Renal cortex interstitium (tissue), 11 donors: ENCODE results near the gene CCL25. TPM values are rescaled to one million over a fixed set of nuclear protein-coding genes. Genes with fewer than 3 reads are reported as not detected.

ENCODE experiments used
- DNase-seq, 11 donors: peaks; one replicate each; pipeline ENCODE4 v3.0.0-alpha.2; 2013; ENCODE audit warnings: low read depth in 9 of 11, low spot score in 4 of 11; ENCODE audit errors: extremely low read depth in 1 of 11
- polyA plus RNA-seq, 3 donors: library from polyadenylated mRNA; unstranded; fragments of 120-200 nt; gene quantifications; one replicate each; pipeline ENCODE4 v1.2.1, GENCODE V29; 2013; ENCODE audit not compliant: insufficient read length in 3 of 3

CCL25 gene
- polyA plus RNA-seq, 3 donors: 0.26 to 0.64 (median 0.42) TPM

GRCh38 chr19:8105471-8105870, 52.9 kb downstream of the CCL25 start:
- no peak for DNase-seq

GRCh38 chr19:8107301-8107903, 54.8 kb downstream of the CCL25 start:
- no peak for DNase-seq

GRCh38 chr19:8108560-8109445, 56.2 kb downstream of the CCL25 start:
- DNase-seq: no peak

GRCh38 chr19:8109455-8109854, 56.9 kb downstream of the CCL25 start:
- DNase-seq: no peak

- DNase-seq: no peak
These were observed 57.5 kb downstream of the CCL25 start for GRCh38 chr19:8109890-8110662.

- DNase-seq: no peak
These were observed 58.4 kb downstream of the CCL25 start for GRCh38 chr19:8110931-8111330.

- no peak for DNase-seq
These were observed 58.8 kb downstream of the CCL25 start for GRCh38 chr19:8111376-8111775.

Other genes with a start within 250 kb of the CCL25 start
- gene EVI5L, start 222.5 kb upstream of the CCL25 start, polyA plus RNA-seq: 10 to 100 TPM; 14.2 to 18.7 (median 14.9) TPM
- 1 to 10 TPM; 5.6 to 9.4 (median 8.1) TPM for gene PRR36, start 178.4 kb upstream of the CCL25 start, polyA plus RNA-seq
- gene LRRC8E, start 164.2 kb upstream of the CCL25 start, polyA plus RNA-seq: 1 to 10 TPM; 1.4 to 3.0 (median 2.6) TPM
- 10 to 100 TPM; 23.7 to 41.9 (median 33.7) TPM for gene MAP2K7, start 148.9 kb upstream of the CCL25 start, polyA plus RNA-seq
- 1 to 10 TPM in 2 of 3 donors, under 1 TPM in 1; 0.33 to 1.1 (median 1.0) TPM for gene TGFBR3L, start 137.9 kb upstream of the CCL25 start, polyA plus RNA-seq
- gene SNAPC2, start 132.4 kb upstream of the CCL25 start, polyA plus RNA-seq: 10 to 100 TPM; 12.9 to 19.0 (median 18.8) TPM
- gene CTXN1, start 126.6 kb upstream of the CCL25 start, polyA plus RNA-seq: 10 to 100 TPM; 12.7 to 33.9 (median 32.3) TPM
- gene TIMM44, start 109.1 kb upstream of the CCL25 start, polyA plus RNA-seq: 10 to 100 TPM; 39.4 to 59.3 (median 59.1) TPM
- gene ELAVL1, start 47.1 kb upstream of the CCL25 start, polyA plus RNA-seq: 10 to 100 TPM; 79.8 to 92.2 (median 92.0) TPM
- 10 to 100 TPM; 34.7 to 60.5 (median 44.1) TPM for gene FBN3, start 96.8 kb downstream of the CCL25 start, polyA plus RNA-seq
- 10 to 100 TPM; 31.8 to 55.9 (median 43.8) TPM for gene CERS4, start 156.6 kb downstream of the CCL25 start, polyA plus RNA-seq